ENCODE data around the gene MVB12B. TPM values are rescaled to one million over a fixed set of nuclear protein-coding genes. Genes with fewer than 3 reads are reported as not detected.

The MVB12B gene
- total RNA-seq, 1 experiment from 2014 or later, result 3.2 TPM

- DNase-seq (ENCODE audit: low read depth), result no peak
These were observed 97.9 kb downstream of the MVB12B start for GRCh38 chr9:126424511-126424910.

GRCh38 chr9:126428534-126429175 is 102.0 kb downstream of the MVB12B start:
- no peak for DNase-seq (ENCODE audit: low read depth)

GRCh38 chr9:126429190-126429589 is 102.6 kb downstream of the MVB12B start:
- no peak for DNase-seq (ENCODE audit: low read depth)

GRCh38 chr9:126430124-126430523 is 103.5 kb downstream of the MVB12B start:
- no peak for DNase-seq (ENCODE audit: low read depth)

GRCh38 chr9:126431077-126431742 is 104.6 kb downstream of the MVB12B start:
- DNase-seq (ENCODE audit: low read depth), result no peak

GRCh38 chr9:126432659-126433058 is 106.0 kb downstream of the MVB12B start:
- DNase-seq (ENCODE audit: low read depth), result no peak

GRCh38 chr9:126435105-126435504 is 108.5 kb downstream of the MVB12B start:
- DNase-seq (ENCODE audit: low read depth), result no peak

- DNase-seq (ENCODE audit: low read depth), result no peak
These were observed 109.0 kb downstream of the MVB12B start for GRCh38 chr9:126435626-126436025.

- peak; percentile 68 for DNase-seq (ENCODE audit: low read depth)
These were observed 110.1 kb downstream of the MVB12B start for GRCh38 chr9:126436545-126437267.

- no peak for DNase-seq (ENCODE audit: low read depth)
These were observed 110.6 kb downstream of the MVB12B start for GRCh38 chr9:126437268-126437666.

- DNase-seq (ENCODE audit: low read depth), result no peak
These were observed 111.1 kb downstream of the MVB12B start for GRCh38 chr9:126437701-126438100.

GRCh38 chr9:126438741-126439401 is 112.2 kb downstream of the MVB12B start:
- no peak for DNase-seq (ENCODE audit: low read depth)

GRCh38 chr9:126439402-126439765 is 112.8 kb downstream of the MVB12B start:
- peak; percentile 80 for DNase-seq (ENCODE audit: low read depth)

GRCh38 chr9:126439883-126440653 is 113.4 kb downstream of the MVB12B start:
- DNase-seq (ENCODE audit: low read depth), result no peak

- DNase-seq (ENCODE audit: low read depth), result peak; percentile 63
These were observed 114.3 kb downstream of the MVB12B start for GRCh38 chr9:126440940-126441339.

- no peak for DNase-seq (ENCODE audit: low read depth)
These were observed 116.0 kb downstream of the MVB12B start for GRCh38 chr9:126442636-126443035.

- DNase-seq (ENCODE audit: low read depth), result no peak
These were observed 116.5 kb downstream of the MVB12B start for GRCh38 chr9:126443144-126443543.

- DNase-seq (ENCODE audit: low read depth), result no peak
These were observed 121.5 kb downstream of the MVB12B start for GRCh38 chr9:126448136-126448535.

- DNase-seq (ENCODE audit: low read depth), result peak; percentile 48
These were observed 122.4 kb downstream of the MVB12B start for GRCh38 chr9:126448865-126449577.

GRCh38 chr9:126449725-126450667 is 123.4 kb downstream of the MVB12B start:
- no peak for DNase-seq (ENCODE audit: low read depth)

All from M059J (cell line).